K562 (cell line): Measurements from ENCODE around the gene SGPL1. TPM values are rescaled to one million over a fixed set of nuclear protein-coding genes. Genes with fewer than 3 reads are reported as not detected.

Source experiments
- ATF6 ChIP-seq: sonication (generic); formaldehyde crosslinking; IDR thresholded peaks from 2 replicates; pipeline ENCODE4 v1.4.0; 2020; ENCODE audit warnings: mild to moderate bottlenecking, missing genetic modification reagents
- CBFA2T3 ChIP-seq: fragments of 450-650 bp; IDR thresholded peaks from 2 replicates; pipeline ENCODE4 v1.6.1; 2017
- HDAC1 ChIP-seq, 2 experiments: fragments of 450-650 bp; IDR thresholded peaks; 2 replicates each; pipeline ENCODE4 v1.6.1; 2016 to 2017; ENCODE audit warnings: inconsistent platforms in 1 of 2, mild to moderate bottlenecking in 1 of 2, moderate library complexity in 1 of 2
- MGA ChIP-seq: fragments of 450-650 bp; IDR thresholded peaks from 2 replicates; pipeline ENCODE4 v1.6.1; 2016; ENCODE audit warnings: mild to moderate bottlenecking, moderate library complexity
- PBX2 ChIP-seq, 2 experiments: IDR thresholded peaks in 1 of 2; conservative IDR thresholded peaks in 1 of 2; 2 replicates each; pipeline ENCODE4 v1.6.1; 2016; ENCODE audit warnings: low read depth in 2 of 2, mild to moderate bottlenecking in 1 of 2, missing compliant biosample characterization in 1 of 2, missing genetic modification characterization in 1 of 2, moderate library complexity in 1 of 2
- PKNOX1 ChIP-seq: fragments of 450-650 bp; IDR thresholded peaks from 2 replicates; pipeline ENCODE4 v1.6.1; 2016
- RCOR1 ChIP-seq, 2 experiments: IDR thresholded peaks; 2 replicates each; pipeline ENCODE4 v1.6.1; 2012; ENCODE audit warnings: low read depth in 2 of 2, low read length in 2 of 2, borderline replicate concordance in 1 of 2, improper control_type of control experiment in 1 of 2
- XRCC3 ChIP-seq: fragments of 450-650 bp; IDR thresholded peaks from 2 replicates; pipeline ENCODE4 v1.6.1; 2017; ENCODE audit warnings: mild to moderate bottlenecking, moderate library complexity
- polyA plus RNA-seq, 8 experiments: library from polyadenylated mRNA; depleted of rRNA in 4 of 8; stranded (reverse) in 5 of 8; unstranded in 3 of 8; fragments of >200 nt; fragmentation: Nextera tagmentation in 2 of 8; fragmentation: Illumina TruSeq in 1 of 8; extraction: Ambion mirVana in 2 of 8; extraction: Trizol in 1 of 8; gene quantifications; 2 replicates each; pipeline versions ENCODE4 v1.2.1 to v1.2.3, GENCODE V29; 2011 to 2014; ENCODE audit warnings: inconsistent platforms in 1 of 8, missing spikeins in 1 of 8
- total RNA-seq, 7 experiments: library from RNA; depleted of rRNA in 6 of 7; stranded (reverse); fragments of >200 nt in 6 of 7; fragmentation: Illumina TruSeq in 2 of 7; extraction: Trizol in 2 of 7; gene quantifications; 2 replicates each; pipeline versions ENCODE4 v1.2.1 to v1.2.3, GENCODE V29; 2011 to 2021; ENCODE audit warnings: low replicate concordance in 1 of 7

Gene SGPL1
- total and polyA plus RNA-seq, 9 of the 15 experiments (the other 6 are each of a cell fraction or from before 2014, with no cell fraction given), result 6.0 to 18.0 (median 8.7) TPM

GRCh38 chr10:70890917-70891431, 75.2 kb downstream of the SGPL1 start (continued):
- TF ChIP-seq PBX2 (CRISPR knock-in tag; IDR thresholded peaks at IDR 0.05; ENCODE audit: low read depth) (no peak), PBX2 (tag; conservative IDR thresholded peaks at IDR 0.05; ENCODE audit: low read depth) (peak; percentile 70; the same call in 1 of the 2 replicates), ATF6 (CRISPR knock-in tag) (no peak), PKNOX1 (peak; percentile 79), HDAC1 (IDR thresholded peaks at IDR 0.05) (peak in 1 of 2 experiments; percentile 41; a peak in 1 of 4 replicates), RCOR1 (IDR thresholded peaks at IDR 0.05; ENCODE audit: borderline replicate concordance in 1 of 2, low read depth in 2 of 2, low read length in 2 of 2) (peak in 1 of 2 experiments; percentile 62; a peak in 2 of 4 replicates), XRCC3 (no peak), MGA (peak; percentile 51), CBFA2T3 (peak; percentile 73)
